OCI-LY3 (cell line): ENCODE results near the gene MEOX1.
"Not testable (repeated sequence)": the region's sequence is repeated elsewhere in the genome, so short reads cannot be mapped to it uniquely, and the experiment has no call there.

Experiments
- H2AFZ ChIP-seq: fragments of 200-600, 300-600 bp; shearing (Covaris generic); 2 replicates; pipeline ENCODE4 v1.6.0; 2014; ENCODE audit warnings: antibody characterized with exemption, low read depth, low read length
- H3K27ac ChIP-seq: fragments of 200-600, 300-600 bp; sonication (generic); 2 replicates; pipeline ENCODE4 v1.5.1; 2014; ENCODE audit warnings: mild to moderate bottlenecking, low read length, moderate library complexity, mixed read lengths
- H3K27me3 ChIP-seq: fragments of 200-600, 300-600 bp; sonication (generic); 2 replicates; pipeline ENCODE4 v1.6.1; 2014; ENCODE audit warnings: low read depth, low read length, mixed read lengths
- H3K36me3 ChIP-seq: fragments of 200-600, 300-600 bp; sonication (generic); replicated peaks from 2 replicates; pipeline ENCODE3; 2014; ENCODE audit warnings: low read depth, low read length, mixed read lengths
- H3K4me1 ChIP-seq: fragments of 300-600, 200-600 bp; sonication (generic); 2 replicates; pipeline ENCODE4 v1.6.1; 2014; ENCODE audit warnings: low read length, mixed read lengths
- H3K4me2 ChIP-seq: fragments of 200-600, 300-600 bp; sonication (generic); 2 replicates; pipeline ENCODE4 v1.6.1; 2014; ENCODE audit warnings: low read length, mixed read lengths
- H3K4me3 ChIP-seq: fragments of 300-600, 200-600 bp; sonication (generic); 2 replicates; pipeline ENCODE4 v1.5.1; 2014; ENCODE audit warnings: antibody characterized with exemption, mild to moderate bottlenecking, low read length, moderate library complexity
- H3K79me2 ChIP-seq: fragments of 300-600, 200-600 bp; shearing (Covaris generic); 2 replicates; pipeline ENCODE4 v1.6.1; 2014; ENCODE audit warnings: mild to moderate bottlenecking, low read length, mixed read lengths
- H3K9ac ChIP-seq: fragments of 300-600, 200-600 bp; shearing (Covaris generic); 2 replicates; pipeline ENCODE4 v1.6.0; 2014; ENCODE audit warnings: mild to moderate bottlenecking, low read length, moderate library complexity
- H3K9me3 ChIP-seq: fragments of 200-600, 300-600 bp; shearing (Covaris generic); 2 replicates; pipeline ENCODE4 v1.6.1; 2014; ENCODE audit warnings: low read length, mixed read lengths; ENCODE audit not compliant: insufficient read depth
- H4K20me1 ChIP-seq: fragments of 200-600, 300-600 bp; sonication (generic); 2 replicates; pipeline ENCODE4 v1.6.1; 2016; ENCODE audit warnings: low read length, mixed read lengths; ENCODE audit not compliant: insufficient read depth
- EZH2phosphoT487 ChIP-seq: fragments of 200-600 bp; shearing (Covaris generic); IDR thresholded peaks from 2 replicates; pipeline ENCODE4 v1.6.1; 2018; ENCODE audit warnings: antibody characterized with exemption, mixed run types, low read depth
- TF ChIP-seq, protein P1 (sequence below): fragments of 200-600, 300-600 bp; sonication (generic); IDR thresholded peaks from 2 replicates; pipeline ENCODE4 v1.5.1; 2014; ENCODE audit warnings: antibody characterized with exemption, low read length, low read depth

Gene MEOX1

DNA sequence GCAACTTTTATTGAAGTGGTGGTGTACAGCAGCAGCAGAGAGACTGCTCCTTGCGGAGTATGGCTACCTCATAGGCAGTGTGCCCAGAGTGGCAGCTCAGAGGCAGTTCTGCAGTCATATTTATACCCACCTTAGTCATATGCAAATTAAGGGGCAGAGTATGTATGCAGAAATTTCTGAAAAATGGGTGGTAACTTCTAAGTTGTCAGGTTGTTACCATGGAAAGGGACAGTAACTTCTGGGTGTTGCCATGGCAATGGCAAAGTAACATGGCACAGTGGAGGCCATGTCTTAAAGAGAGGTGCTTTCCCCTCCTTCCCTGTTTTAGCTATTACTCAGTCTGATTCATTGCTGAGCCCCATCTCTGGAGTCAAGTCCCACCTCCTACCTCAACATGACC, 53.4 kb downstream of the MEOX1 start:
- Histone ChIP-seq H3K9me3 (no peaks in the 10 kb centered on the region), H2AFZ (no peak overlapping the region), H3K27ac (no peak overlapping the region), H3K4me1 (peaks cover 14% of the 10 kb centered on the region), H4K20me1 (no peaks in the 10 kb centered on the region), H3K27me3 (no peaks in the 10 kb centered on the region), H3K4me3 (no peak overlapping the region), H3K79me2 (no peaks in the 10 kb centered on the region), H3K4me2 (no peak overlapping the region), H3K36me3 (no peaks in the 10 kb centered on the region), H3K9ac (no peak overlapping the region)
- TF ChIP-seq, protein P1, sequence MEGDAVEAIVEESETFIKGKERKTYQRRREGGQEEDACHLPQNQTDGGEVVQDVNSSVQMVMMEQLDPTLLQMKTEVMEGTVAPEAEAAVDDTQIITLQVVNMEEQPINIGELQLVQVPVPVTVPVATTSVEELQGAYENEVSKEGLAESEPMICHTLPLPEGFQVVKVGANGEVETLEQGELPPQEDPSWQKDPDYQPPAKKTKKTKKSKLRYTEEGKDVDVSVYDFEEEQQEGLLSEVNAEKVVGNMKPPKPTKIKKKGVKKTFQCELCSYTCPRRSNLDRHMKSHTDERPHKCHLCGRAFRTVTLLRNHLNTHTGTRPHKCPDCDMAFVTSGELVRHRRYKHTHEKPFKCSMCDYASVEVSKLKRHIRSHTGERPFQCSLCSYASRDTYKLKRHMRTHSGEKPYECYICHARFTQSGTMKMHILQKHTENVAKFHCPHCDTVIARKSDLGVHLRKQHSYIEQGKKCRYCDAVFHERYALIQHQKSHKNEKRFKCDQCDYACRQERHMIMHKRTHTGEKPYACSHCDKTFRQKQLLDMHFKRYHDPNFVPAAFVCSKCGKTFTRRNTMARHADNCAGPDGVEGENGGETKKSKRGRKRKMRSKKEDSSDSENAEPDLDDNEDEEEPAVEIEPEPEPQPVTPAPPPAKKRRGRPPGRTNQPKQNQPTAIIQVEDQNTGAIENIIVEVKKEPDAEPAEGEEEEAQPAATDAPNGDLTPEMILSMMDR: no peak
- TF ChIP-seq EZH2phosphoT487: no peak

DNA sequence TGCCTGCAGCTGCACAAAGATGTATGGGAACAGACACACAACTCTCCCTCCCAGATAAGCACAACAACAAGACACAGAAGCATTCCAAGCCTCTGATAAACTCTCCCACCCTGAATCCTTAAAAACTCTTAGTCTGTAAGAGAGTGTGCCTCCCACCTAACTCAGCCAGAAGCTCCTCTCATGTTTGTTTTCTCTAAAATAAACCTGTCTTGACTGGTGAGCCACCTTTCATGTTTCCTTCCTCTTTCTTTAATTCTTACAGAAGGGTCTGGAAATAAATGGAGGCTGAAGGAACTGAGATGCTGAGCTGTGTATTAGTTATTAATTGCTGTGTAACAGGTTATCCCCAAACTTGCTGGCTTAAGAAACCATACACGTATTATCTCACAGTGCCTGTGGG, 57.2 kb downstream of the MEOX1 start:
- Histone ChIP-seq H3K27me3 (no peaks in the 10 kb centered on the region), H3K4me1 (peaks cover 9% of the 10 kb centered on the region), H3K9me3 (no peaks in the 10 kb centered on the region), H3K36me3 (no peaks in the 10 kb centered on the region), H3K4me3 (no peak overlapping the region), H3K4me2 (no peak overlapping the region), H3K79me2 (no peaks in the 10 kb centered on the region), H3K27ac (no peak overlapping the region), H2AFZ (no peak overlapping the region), H3K9ac (no peak overlapping the region), H4K20me1 (no peaks in the 10 kb centered on the region)
- TF ChIP-seq, protein P1: no peak
- TF ChIP-seq EZH2phosphoT487: no peak

DNA sequence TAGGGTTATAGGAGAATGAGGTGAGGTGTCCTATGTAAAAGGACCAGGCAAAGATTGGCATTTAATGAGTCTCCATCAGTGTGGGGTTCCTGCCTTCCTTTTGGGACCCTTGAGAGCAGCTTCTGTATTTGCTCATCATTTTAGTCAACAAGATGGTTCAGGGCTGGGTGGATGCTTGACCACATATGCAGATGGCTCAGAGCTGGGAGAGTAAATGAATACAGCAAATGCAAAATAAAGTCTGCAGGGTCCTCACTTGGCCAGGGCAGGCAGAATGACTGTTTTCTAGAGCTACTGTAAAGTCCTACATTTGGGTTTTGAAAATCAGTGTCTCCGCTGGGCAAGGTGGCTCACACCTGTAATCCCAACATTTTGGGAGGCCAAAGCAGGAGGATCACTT, 58.4 kb downstream of the MEOX1 start:
- Histone ChIP-seq H3K9me3 (no peaks in the 10 kb centered on the region), H3K27me3 (no peaks in the 10 kb centered on the region), H3K4me2 (no peak overlapping the region), H3K36me3 (no peaks in the 10 kb centered on the region), H3K9ac (no peak overlapping the region), H3K4me1 (peaks cover 3% of the 10 kb centered on the region), H4K20me1 (no peaks in the 10 kb centered on the region), H2AFZ (no peak overlapping the region), H3K79me2 (no peaks in the 10 kb centered on the region), H3K4me3 (no peak overlapping the region), H3K27ac (no peak overlapping the region)
- no peak for TF ChIP-seq EZH2phosphoT487
- TF ChIP-seq, protein P1: no peak

DNA sequence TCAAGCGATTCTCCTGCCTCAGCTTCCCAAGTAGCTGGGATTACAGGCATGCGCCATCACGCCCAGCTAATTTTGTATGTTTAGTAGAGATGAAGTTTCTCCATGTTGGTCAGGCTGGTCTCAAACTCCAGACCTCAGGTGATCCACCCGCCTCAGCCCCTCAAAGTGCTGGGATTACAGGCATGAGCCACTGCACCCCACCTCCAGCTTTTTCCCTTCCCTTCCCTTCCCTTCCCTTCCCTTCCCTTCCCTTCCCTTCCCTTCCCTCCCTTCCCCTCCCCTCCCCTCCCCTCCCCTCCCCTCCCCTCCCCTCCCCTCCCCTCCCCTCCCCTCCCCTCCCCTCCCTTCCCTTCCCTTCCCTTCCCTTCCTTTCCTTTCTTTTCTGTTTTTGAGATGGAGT, 59.2 kb downstream of the MEOX1 start:
- not testable (repeated sequence) for H3K9ac ChIP-seq, H2AFZ ChIP-seq, H3K27ac ChIP-seq, H4K20me1 ChIP-seq, H3K9me3 ChIP-seq, H3K36me3 ChIP-seq, H3K4me1 ChIP-seq, H3K4me2 ChIP-seq, H3K27me3 ChIP-seq, H3K4me3 ChIP-seq, H3K79me2 ChIP-seq
